ENCODE results near the gene PCSK6. TPM values are rescaled to one million over a fixed set of nuclear protein-coding genes. Genes with fewer than 3 reads are reported as not detected.

The PCSK6 gene
- total RNA-seq, 1 experiment from 2014 or later: 26.3 TPM

DNA sequence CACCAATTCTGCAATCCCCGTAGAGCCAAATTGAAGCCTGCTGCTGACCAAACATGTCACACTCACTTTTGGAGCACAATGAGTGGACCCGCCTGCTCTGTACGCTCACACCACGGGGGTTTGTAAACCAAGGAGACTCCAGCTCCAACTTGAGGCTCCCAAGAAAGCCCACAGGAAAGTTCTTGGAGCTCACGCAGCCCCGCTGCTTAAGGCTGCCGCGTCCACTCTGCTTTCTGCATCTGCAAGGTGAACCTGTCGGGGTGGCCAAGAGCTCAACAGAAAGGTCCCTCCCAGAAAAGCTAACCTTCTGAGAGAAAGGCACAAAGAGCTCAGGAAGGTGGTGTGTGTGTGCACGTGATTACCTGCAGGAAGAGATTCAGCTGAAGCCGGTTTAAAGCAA lies 94.9 kb downstream of the PCSK6 start:
- no peak for DNase-seq
- H3K4me3 ChIP-seq: no peak overlapping the region
- H3K4me2 ChIP-seq: no peak overlapping the region
- no peaks in the 10 kb centered on the region for H4K20me1 ChIP-seq (ENCODE audit: insufficient read depth)
- no TSS peak for BruUV-seq (replicated peaks)
- H3K4me1 ChIP-seq (replicated peaks; ENCODE audit: insufficient read depth): no peaks in the 10 kb centered on the region
- no peaks in the 10 kb centered on the region for H3F3A ChIP-seq (ENCODE audit: insufficient read depth, low read depth)
- no peak for TF ChIP-seq EZH2 (IDR thresholded peaks at IDR 0.05; ENCODE audit: low read depth)
- TF ChIP-seq, protein P1, sequence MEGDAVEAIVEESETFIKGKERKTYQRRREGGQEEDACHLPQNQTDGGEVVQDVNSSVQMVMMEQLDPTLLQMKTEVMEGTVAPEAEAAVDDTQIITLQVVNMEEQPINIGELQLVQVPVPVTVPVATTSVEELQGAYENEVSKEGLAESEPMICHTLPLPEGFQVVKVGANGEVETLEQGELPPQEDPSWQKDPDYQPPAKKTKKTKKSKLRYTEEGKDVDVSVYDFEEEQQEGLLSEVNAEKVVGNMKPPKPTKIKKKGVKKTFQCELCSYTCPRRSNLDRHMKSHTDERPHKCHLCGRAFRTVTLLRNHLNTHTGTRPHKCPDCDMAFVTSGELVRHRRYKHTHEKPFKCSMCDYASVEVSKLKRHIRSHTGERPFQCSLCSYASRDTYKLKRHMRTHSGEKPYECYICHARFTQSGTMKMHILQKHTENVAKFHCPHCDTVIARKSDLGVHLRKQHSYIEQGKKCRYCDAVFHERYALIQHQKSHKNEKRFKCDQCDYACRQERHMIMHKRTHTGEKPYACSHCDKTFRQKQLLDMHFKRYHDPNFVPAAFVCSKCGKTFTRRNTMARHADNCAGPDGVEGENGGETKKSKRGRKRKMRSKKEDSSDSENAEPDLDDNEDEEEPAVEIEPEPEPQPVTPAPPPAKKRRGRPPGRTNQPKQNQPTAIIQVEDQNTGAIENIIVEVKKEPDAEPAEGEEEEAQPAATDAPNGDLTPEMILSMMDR (conservative IDR thresholded peaks at IDR 0.05): no peak
- intact Hi-C loops (cut with micrococcal nuclease; ENCODE audit: unreplicated experiment): no loop called here
- ChIA-PET CTCF (no interaction called here), POLR2A (ENCODE audit: unreplicated experiment) (interaction anchor here (0.7 kb wide), 1 partner anchor 185 kb away, joined by 3 read pairs; no protein-coding TSS in a partner anchor)
- H3K27ac ChIP-seq: no peak overlapping the region
- no peak overlapping the region for H2AFZ ChIP-seq
- no peaks in the 10 kb centered on the region for H3K27me3 ChIP-seq (ENCODE audit: insufficient read depth, low read depth)
- no peaks in the 10 kb centered on the region for H3K79me2 ChIP-seq (ENCODE audit: low read depth)
- H3K9me3 ChIP-seq (ENCODE audit: insufficient read depth, low read depth): no peaks in the 10 kb centered on the region
- no peaks in the 10 kb centered on the region for H3K9me2 ChIP-seq (ENCODE audit: insufficient read depth)
- H3K36me3 ChIP-seq (ENCODE audit: low read depth): no peaks in the 10 kb centered on the region

DNA sequence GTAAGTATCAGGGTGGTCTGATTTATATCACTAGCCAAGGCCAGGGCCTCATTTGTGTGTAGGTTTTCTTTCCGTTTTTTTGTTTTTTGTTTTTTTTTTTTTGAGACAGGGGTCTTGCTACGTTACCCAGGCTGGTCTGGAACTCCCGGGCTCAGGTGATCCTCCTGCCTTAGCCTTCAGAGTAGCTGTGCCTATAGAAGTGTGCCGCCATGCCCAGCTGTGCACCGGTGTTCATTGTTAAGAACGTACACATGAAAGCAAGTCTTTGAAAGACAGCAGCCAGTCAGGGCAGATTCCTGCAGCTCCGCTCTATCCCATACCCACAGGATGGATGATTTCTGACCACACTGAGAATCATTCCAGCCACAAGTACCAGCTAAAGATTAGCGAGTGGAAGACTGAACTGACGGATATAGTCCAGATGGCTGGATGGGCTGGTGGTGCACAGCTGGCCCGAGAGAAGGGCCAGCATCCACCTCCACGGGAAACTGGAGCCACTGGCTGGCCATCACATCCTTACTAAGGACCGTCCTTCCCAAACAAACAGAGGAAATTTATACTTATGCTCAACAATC lies 95.4 kb downstream of the PCSK6 start:
- DNase-seq: no peak
- Histone ChIP-seq H3K36me3 (ENCODE audit: low read depth) (no peaks in the 10 kb centered on the region), H3K9me3 (ENCODE audit: insufficient read depth, low read depth) (no peaks in the 10 kb centered on the region), H3K9me2 (ENCODE audit: insufficient read depth) (no peaks in the 10 kb centered on the region), H2AFZ (no peak overlapping the region), H3K4me3 (no peak overlapping the region), H3K27me3 (ENCODE audit: insufficient read depth, low read depth) (no peaks in the 10 kb centered on the region), H3F3A (ENCODE audit: insufficient read depth, low read depth) (no peaks in the 10 kb centered on the region), H3K4me1 (replicated peaks; ENCODE audit: insufficient read depth) (no peaks in the 10 kb centered on the region), H3K79me2 (ENCODE audit: low read depth) (no peaks in the 10 kb centered on the region), H3K27ac (no peak overlapping the region), H4K20me1 (ENCODE audit: insufficient read depth) (no peaks in the 10 kb centered on the region), H3K4me2 (no peak overlapping the region)
- BruUV-seq (replicated peaks): no TSS peak
- no peak for TF ChIP-seq EZH2 (IDR thresholded peaks at IDR 0.05; ENCODE audit: low read depth)
- TF ChIP-seq, protein P1 (conservative IDR thresholded peaks at IDR 0.05): no peak
- intact Hi-C loops (cut with micrococcal nuclease; ENCODE audit: unreplicated experiment): no loop called here
- CTCF ChIA-PET: no interaction called here
- POLR2A ChIA-PET (ENCODE audit: unreplicated experiment): no interaction called here

- Histone ChIP-seq H3K79me2 (ENCODE audit: low read depth) (no peaks in the 10 kb centered on the region), H3F3A (ENCODE audit: insufficient read depth, low read depth) (no peaks in the 10 kb centered on the region), H3K36me3 (ENCODE audit: low read depth) (no peaks in the 10 kb centered on the region), H2AFZ (no peak overlapping the region), H3K27me3 (ENCODE audit: insufficient read depth, low read depth) (no peaks in the 10 kb centered on the region), H3K4me1 (replicated peaks; ENCODE audit: insufficient read depth) (no peaks in the 10 kb centered on the region), H3K4me3 (no peak overlapping the region), H3K9me3 (ENCODE audit: insufficient read depth, low read depth) (no peaks in the 10 kb centered on the region), H3K27ac (no peak overlapping the region), H3K4me2 (no peak overlapping the region), H3K9me2 (ENCODE audit: insufficient read depth) (no peaks in the 10 kb centered on the region), H4K20me1 (ENCODE audit: insufficient read depth) (no peaks in the 10 kb centered on the region)
- TF ChIP-seq EZH2 (IDR thresholded peaks at IDR 0.05; ENCODE audit: low read depth): no peak
- TF ChIP-seq, protein P1 (conservative IDR thresholded peaks at IDR 0.05): no peak
- no peak for DNase-seq
- no TSS peak for BruUV-seq (replicated peaks)
- CTCF ChIA-PET: no interaction called here
- POLR2A ChIA-PET (ENCODE audit: unreplicated experiment): no interaction called here
- intact Hi-C loops (cut with micrococcal nuclease; ENCODE audit: unreplicated experiment): no loop called here
Measured at GRCh38 chr15:101393172-101393571, 96.3 kb downstream of the PCSK6 start.
